Transverse colon (tissue), 4 donors: ENCODE measurements around the gene RICTOR. TPM values are rescaled to one million over a fixed set of nuclear protein-coding genes. Genes with fewer than 3 reads are reported as not detected.

Experiments
- DNase-seq: peaks from one replicate; pipeline ENCODE4 v3.0.0-alpha.2; 2019
- H3K27ac ChIP-seq, 4 donors: fragments of 200-600 bp; sonication (generic); 2 replicates each; pipeline ENCODE4 v1.5.1; 2016 to 2018; ENCODE audit warnings: inconsistent platforms in 4 of 4
- H3K27me3 ChIP-seq: fragments of 200-600 bp; sonication (generic); 2 replicates; pipeline ENCODE4 v1.5.1; 2017; ENCODE audit warnings: inconsistent platforms
- H3K36me3 ChIP-seq, 4 donors: fragments of 200-600 bp; sonication (generic); 2 replicates each; pipeline ENCODE4 v1.5.1; 2017 to 2019; ENCODE audit warnings: inconsistent platforms in 4 of 4
- H3K4me1 ChIP-seq, 4 donors: fragments of 200-600 bp; sonication (generic); 2 replicates each; pipeline ENCODE4 v1.5.1; 2017 to 2020; ENCODE audit warnings: inconsistent platforms in 4 of 4
- H3K4me3 ChIP-seq, 4 donors: fragments of 200-600 bp; sonication (generic); 1 replicate in 1 of 4; 2 replicates in 3 of 4; pipeline versions ENCODE4 v1.5.1 to v1.6.1; 2017 to 2019; ENCODE audit warnings: inconsistent platforms in 4 of 4
- H3K9me3 ChIP-seq, 2 donors: fragments of 200-600 bp; sonication (generic); 2 replicates each; pipeline ENCODE4 v1.5.1; 2017 to 2019; ENCODE audit warnings: inconsistent platforms in 2 of 2
- CTCF ChIP-seq, 5 experiments: fragments of 200-600 bp in 3 of 5; fragments of 450-650 bp in 2 of 5; sonication (generic) in 3 of 5; IDR thresholded peaks; 1 replicate in 2 of 5; 2 replicates in 3 of 5; pipeline ENCODE4 v1.5.1; 2016 to 2017; ENCODE audit warnings: antibody characterized with exemption in 5 of 5, inconsistent platforms in 3 of 5, mild to moderate bottlenecking in 2 of 5, moderate library complexity in 1 of 5
- EP300 ChIP-seq: sonication (generic); formaldehyde crosslinking; IDR thresholded peaks from one replicate; pipeline ENCODE4 v1.6.1; 2017; ENCODE audit warnings: antibody characterized with exemption, low read depth
- POLR2A ChIP-seq: fragments of 450-650 bp; IDR thresholded peaks from one replicate; pipeline ENCODE4 v1.6.1; 2016; ENCODE audit warnings: antibody characterized with exemption, mild to moderate bottlenecking, moderate library complexity
- POLR2AphosphoS5 ChIP-seq, 3 donors: sonication (generic); formaldehyde crosslinking; IDR thresholded peaks; one replicate each; pipeline ENCODE4 v1.6.1; 2016; ENCODE audit warnings: antibody characterized with exemption in 3 of 3
- WGBS, 2 donors: methylation state at CpG; one replicate each; pipeline ENCODE4 v1.1.5; 2018; ENCODE audit warnings: low coverage in 1 of 2; 5-methylcytosine and 5-hydroxymethylcytosine counted together
- in situ Hi-C, 4 donors: fragments of 200-750 bp; cut with MboI; loops; one replicate each; pipeline versions ENCODE4 v1.15.0 to v1.15.1; 2017; ENCODE audit warnings: low sequenced_read_pairs in 3 of 4, low pct_ligation_motif_present in 1 of 4, low pct_unique_long_range_greater_than_20kb in 1 of 4
- intact Hi-C: fragments of 100-400 bp; cut with DNase I; formaldehyde crosslinking; loops from one replicate; pipeline ENCODE4 v1.15.1; 2023; ENCODE audit warnings: low total_unique reads
- total RNA-seq, 4 donors: library from RNA; depleted of rRNA; stranded (reverse); fragments of >200 nt; gene quantifications; one replicate each; pipeline ENCODE4 v1.1.0, GENCODE V29; 2016

The RICTOR gene
- total RNA-seq, 4 donors from 2014 or later, result 20.7 to 44.8 (median 25.8) TPM

DNA sequence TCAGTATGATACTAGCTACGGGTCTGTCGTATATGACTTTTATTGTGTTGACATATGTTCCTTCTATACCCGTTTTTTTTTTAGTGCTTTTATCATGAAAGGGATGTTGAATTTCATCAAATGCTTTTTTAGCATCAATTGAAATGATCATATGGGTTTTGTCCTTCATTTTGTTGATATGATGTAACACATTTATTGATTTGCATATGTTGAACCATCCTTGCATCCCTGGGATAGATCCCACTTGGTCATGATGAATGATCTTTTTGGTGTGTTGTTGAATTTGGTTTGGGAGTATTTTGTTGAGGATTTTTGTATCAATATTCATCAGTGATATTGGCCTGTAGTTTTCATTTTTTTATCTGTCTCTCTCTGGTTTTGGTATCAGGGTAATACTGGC is 177.4 kb downstream of the RICTOR start:
- no peak for DNase-seq
- no peaks in the 10 kb centered on the region for H3K27me3 ChIP-seq
- no peak for TF ChIP-seq POLR2A
- no peak for TF ChIP-seq POLR2AphosphoS5 (IDR thresholded peaks at IDR 0.05)
- no peak for TF ChIP-seq CTCF (IDR thresholded peaks at IDR 0.05)
- peaks cover 3 to 5% of the 10 kb centered on the region in 2 donors for H3K9me3 ChIP-seq
- 58 to 64% methylated on average over 3 of the region's 3 CpGs for WGBS, 2 donors
- no peaks in the 10 kb centered on the region for H3K4me1 ChIP-seq
- peaks cover 0 to 4% (median 0%) of the 10 kb centered on the region in 4 donors for H3K36me3 ChIP-seq
- in situ Hi-C loops (no loop called here), intact Hi-C loops (no loop called here)
- no peak overlapping the region for H3K27ac ChIP-seq
- H3K4me3 ChIP-seq, result no peak overlapping the region

- intact Hi-C loops, result no loop called here
- 98% methylated on average over 3 of the region's 3 CpGs; no CpG with 5 or more reads in 1 of the 2 donors for WGBS, 2 donors
- Histone ChIP-seq H3K9me3 (peaks cover 3 to 5% of the 10 kb centered on the region in 2 donors), H3K4me1 (no peaks in the 10 kb centered on the region), H3K4me3 (no peak overlapping the region), H3K27ac (no peak overlapping the region), H3K36me3 (peaks cover 0 to 4% (median 0%) of the 10 kb centered on the region in 4 donors), H3K27me3 (no peaks in the 10 kb centered on the region)
- no peak for TF ChIP-seq POLR2AphosphoS5 (IDR thresholded peaks at IDR 0.05)
- no peak for TF ChIP-seq CTCF (IDR thresholded peaks at IDR 0.05)
- no peak for TF ChIP-seq POLR2A
- TF ChIP-seq EP300, result no peak
- no peak for DNase-seq
- in situ Hi-C loops, result no loop called here
Measured at GRCh38 chr5:38892363-38892762, 181.8 kb downstream of the RICTOR start.

GRCh38 chr5:38891563-38891962 is 182.6 kb downstream of the RICTOR start:
- intact Hi-C loops (no loop called here), in situ Hi-C loops (no loop called here)
- no peak for TF ChIP-seq CTCF (IDR thresholded peaks at IDR 0.05)
- no peak for TF ChIP-seq EP300
- TF ChIP-seq POLR2A, result no peak
- no peak for TF ChIP-seq POLR2AphosphoS5 (IDR thresholded peaks at IDR 0.05)
- H3K27ac ChIP-seq, result no peak overlapping the region
- no peak for DNase-seq
- no peaks in the 10 kb centered on the region for H3K27me3 ChIP-seq
- H3K4me3 ChIP-seq, result no peak overlapping the region
- H3K4me1 ChIP-seq, result no peaks in the 10 kb centered on the region
- H3K9me3 ChIP-seq, result peaks cover 0 to 5% of the 10 kb centered on the region in 2 donors
- 89% methylated on average over 4 of the region's 6 CpGs; no CpG with 5 or more reads in 1 of the 2 donors for WGBS, 2 donors
- peaks cover 0 to 4% (median 0%) of the 10 kb centered on the region in 4 donors for H3K36me3 ChIP-seq

DNA sequence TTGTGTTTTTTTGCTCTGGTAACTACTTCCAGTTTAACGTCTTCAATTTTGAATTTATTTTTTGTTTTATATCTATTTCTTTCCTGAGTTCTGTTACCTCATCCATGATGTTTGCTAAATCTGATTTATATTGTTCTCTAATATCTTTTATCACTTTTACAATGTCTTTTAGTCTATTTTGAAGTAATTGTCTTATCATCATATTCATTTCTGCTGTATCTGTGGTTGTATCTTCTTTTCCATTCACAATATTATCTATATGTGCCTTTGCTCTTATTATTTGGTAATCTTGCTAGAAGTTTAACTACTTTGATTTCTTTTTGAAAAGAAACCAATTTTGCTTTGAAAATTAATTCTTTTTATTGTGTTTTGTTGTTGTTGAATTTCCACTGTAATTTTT is 184.8 kb downstream of the RICTOR start:
- 67 to 83% methylated on average over 1 of the region's 1 CpG for WGBS, 2 donors
- Histone ChIP-seq H3K4me3 (no peak overlapping the region), H3K36me3 (no peaks in the 10 kb centered on the region), H3K4me1 (no peaks in the 10 kb centered on the region), H3K27me3 (no peaks in the 10 kb centered on the region), H3K27ac (no peak overlapping the region), H3K9me3 (no peaks in the 10 kb centered on the region)
- no peak for TF ChIP-seq POLR2AphosphoS5 (IDR thresholded peaks at IDR 0.05)
- no peak for TF ChIP-seq EP300
- no peak for TF ChIP-seq POLR2A
- TF ChIP-seq CTCF (IDR thresholded peaks at IDR 0.05), result no peak
- intact Hi-C loops, result no loop called here
- in situ Hi-C loops, result no loop called here
- DNase-seq, result no peak
